Activated CD4-positive, alpha-beta T cell treated with anti-CD3 and anti-CD28 coated beads, Interleukin-2, amount 50 U/mL, for 48 hours (primary cell): ENCODE data around the gene ATG7.
"Not testable (repeated sequence)": the region's sequence is repeated elsewhere in the genome, so short reads cannot be mapped to it uniquely, and the experiment has no call there.

ENCODE experiments used
- DNase-seq, 2 experiments: peaks; one replicate each; pipeline ENCODE4 v3.0.0-alpha.2; 2020

The ATG7 gene

GRCh38 chr3:11558918-11559815, 287.0 kb downstream of the ATG7 start:
- DNase-seq: no peak

GRCh38 chr3:11559816-11560633, 287.8 kb downstream of the ATG7 start:
- DNase-seq: no peak

- no peak for DNase-seq
Measured at GRCh38 chr3:11560746-11561145, 288.5 kb downstream of the ATG7 start.

GRCh38 chr3:11562277-11562881, 290.2 kb downstream of the ATG7 start:
- DNase-seq: no peak

GRCh38 chr3:11563159-11563864, 291.1 kb downstream of the ATG7 start:
- DNase-seq: no peak

GRCh38 chr3:11563865-11564185, 291.6 kb downstream of the ATG7 start:
- no peak for DNase-seq

GRCh38 chr3:11564577-11565001, 292.4 kb downstream of the ATG7 start:
- DNase-seq: no peak

- DNase-seq: no peak
Measured at GRCh38 chr3:11565072-11565471, 292.9 kb downstream of the ATG7 start.

- no peak for DNase-seq
Measured at GRCh38 chr3:11565492-11565891, 293.3 kb downstream of the ATG7 start.

GRCh38 chr3:11565932-11566331, 293.7 kb downstream of the ATG7 start:
- DNase-seq: no peak

- DNase-seq: no peak
Measured at GRCh38 chr3:11566478-11566877, 294.3 kb downstream of the ATG7 start.

GRCh38 chr3:11566916-11567315, 294.7 kb downstream of the ATG7 start:
- DNase-seq: no peak

- DNase-seq: no peak
Measured at GRCh38 chr3:11567516-11568467, 295.6 kb downstream of the ATG7 start.

GRCh38 chr3:11568503-11569155, 296.4 kb downstream of the ATG7 start:
- no peak for DNase-seq

GRCh38 chr3:11569156-11569741, 297.1 kb downstream of the ATG7 start:
- no peak for DNase-seq

- DNase-seq: no peak
Measured at GRCh38 chr3:11570251-11570650, 298.1 kb downstream of the ATG7 start.

GRCh38 chr3:11570789-11571495, 298.7 kb downstream of the ATG7 start:
- no peak for DNase-seq

- DNase-seq: not testable (repeated sequence)
Measured at GRCh38 chr3:11572660-11573059, 300.5 kb downstream of the ATG7 start.

GRCh38 chr3:11574981-11575669, 302.9 kb downstream of the ATG7 start:
- no peak for DNase-seq
